ENCODE data around the gene RELN. TPM values are rescaled to one million over a fixed set of nuclear protein-coding genes. Genes with fewer than 3 reads are reported as not detected.

Gene RELN
- total RNA-seq, 1 donor from 2014 or later = 7.4 TPM

GRCh38 chr7:103717574-103717973 is 271.9 kb downstream of the RELN start:
- Histone ChIP-seq H3K4me1 (no peaks in the 10 kb centered on the region), H3K9me3 (no peaks in the 10 kb centered on the region), H3K27me3 (no peaks in the 10 kb centered on the region), H3K27ac (no peak overlapping the region), H3K4me3 (no peak overlapping the region), H3K36me3 (no peaks in the 10 kb centered on the region)
- intact Hi-C loops (cut with DNase I) = no loop called here
- no peak for TF ChIP-seq POLR2AphosphoS5 (IDR thresholded peaks at IDR 0.05; ENCODE audit: insufficient read depth in 1 of 2, low read depth in 1 of 2)
- TF ChIP-seq POLR2A (IDR thresholded peaks at IDR 0.05) = no peak
- TF ChIP-seq CTCF (IDR thresholded peaks at IDR 0.05) = no peak
- DNase-seq (ENCODE audit: extremely low spot score in 2 of 2) = no peak

- H3K9me3 ChIP-seq = no peaks in the 10 kb centered on the region
- H3K4me1 ChIP-seq = no peaks in the 10 kb centered on the region
- no peak overlapping the region for H3K27ac ChIP-seq
- no peaks in the 10 kb centered on the region for H3K27me3 ChIP-seq
- no peak overlapping the region for H3K4me3 ChIP-seq
- TF ChIP-seq POLR2AphosphoS5 (IDR thresholded peaks at IDR 0.05; ENCODE audit: insufficient read depth in 1 of 2, low read depth in 1 of 2) (no peak), CTCF (IDR thresholded peaks at IDR 0.05) (no peak)
- intact Hi-C loops (cut with DNase I) = no loop called here
- H3K36me3 ChIP-seq = no peaks in the 10 kb centered on the region
- DNase-seq (ENCODE audit: extremely low spot score in 2 of 2) = no peak
These were observed 273.9 kb downstream of the RELN start for GRCh38 chr7:103715376-103716120.

GRCh38 chr7:103714376-103714927 is 275.0 kb downstream of the RELN start:
- Histone ChIP-seq H3K36me3 (no peaks in the 10 kb centered on the region), H3K27me3 (no peaks in the 10 kb centered on the region), H3K27ac (no peak overlapping the region), H3K9me3 (no peaks in the 10 kb centered on the region), H3K4me1 (no peaks in the 10 kb centered on the region), H3K4me3 (no peak overlapping the region)
- TF ChIP-seq POLR2AphosphoS5 (IDR thresholded peaks at IDR 0.05; ENCODE audit: insufficient read depth in 1 of 2, low read depth in 1 of 2) (no peak), CTCF (IDR thresholded peaks at IDR 0.05) (no peak), POLR2A (IDR thresholded peaks at IDR 0.05) (no peak)
- DNase-seq (ENCODE audit: extremely low spot score in 2 of 2) = no peak
- intact Hi-C loops (cut with DNase I) = no loop called here

- intact Hi-C loops (cut with DNase I) = no loop called here
- H3K27me3 ChIP-seq = no peaks in the 10 kb centered on the region
- no peak for DNase-seq (ENCODE audit: extremely low spot score in 2 of 2)
- no peaks in the 10 kb centered on the region for H3K9me3 ChIP-seq
- H3K36me3 ChIP-seq = no peaks in the 10 kb centered on the region
- TF ChIP-seq POLR2AphosphoS5 (IDR thresholded peaks at IDR 0.05; ENCODE audit: insufficient read depth in 1 of 2, low read depth in 1 of 2) (no peak), POLR2A (IDR thresholded peaks at IDR 0.05) (no peak), CTCF (IDR thresholded peaks at IDR 0.05) (no peak)
- no peaks in the 10 kb centered on the region for H3K4me1 ChIP-seq
- H3K4me3 ChIP-seq = no peak overlapping the region
- H3K27ac ChIP-seq = no peak overlapping the region
These were observed 276.3 kb downstream of the RELN start for GRCh38 chr7:103712991-103713778.
